Putamen (tissue), 1 donor: ENCODE measurements around the gene NAA38.

ENCODE experiments used
- DNase-seq: peaks from one replicate; pipeline ENCODE4 v3.0.0-alpha.2; 2016; ENCODE audit warnings: low spot score

NAA38 gene, protein sequence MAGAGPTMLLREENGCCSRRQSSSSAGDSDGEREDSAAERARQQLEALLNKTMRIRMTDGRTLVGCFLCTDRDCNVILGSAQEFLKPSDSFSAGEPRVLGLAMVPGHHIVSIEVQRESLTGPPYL

GRCh38 chr17:7856811-7857712 is at the start of gene NAA38:
Gene NAA38, minus strand, starts transcription at chr17:7857559. Its CDS starts 96 bp downstream, at chr17:7857463.
- peak; percentile 99 for DNase-seq

DNA sequence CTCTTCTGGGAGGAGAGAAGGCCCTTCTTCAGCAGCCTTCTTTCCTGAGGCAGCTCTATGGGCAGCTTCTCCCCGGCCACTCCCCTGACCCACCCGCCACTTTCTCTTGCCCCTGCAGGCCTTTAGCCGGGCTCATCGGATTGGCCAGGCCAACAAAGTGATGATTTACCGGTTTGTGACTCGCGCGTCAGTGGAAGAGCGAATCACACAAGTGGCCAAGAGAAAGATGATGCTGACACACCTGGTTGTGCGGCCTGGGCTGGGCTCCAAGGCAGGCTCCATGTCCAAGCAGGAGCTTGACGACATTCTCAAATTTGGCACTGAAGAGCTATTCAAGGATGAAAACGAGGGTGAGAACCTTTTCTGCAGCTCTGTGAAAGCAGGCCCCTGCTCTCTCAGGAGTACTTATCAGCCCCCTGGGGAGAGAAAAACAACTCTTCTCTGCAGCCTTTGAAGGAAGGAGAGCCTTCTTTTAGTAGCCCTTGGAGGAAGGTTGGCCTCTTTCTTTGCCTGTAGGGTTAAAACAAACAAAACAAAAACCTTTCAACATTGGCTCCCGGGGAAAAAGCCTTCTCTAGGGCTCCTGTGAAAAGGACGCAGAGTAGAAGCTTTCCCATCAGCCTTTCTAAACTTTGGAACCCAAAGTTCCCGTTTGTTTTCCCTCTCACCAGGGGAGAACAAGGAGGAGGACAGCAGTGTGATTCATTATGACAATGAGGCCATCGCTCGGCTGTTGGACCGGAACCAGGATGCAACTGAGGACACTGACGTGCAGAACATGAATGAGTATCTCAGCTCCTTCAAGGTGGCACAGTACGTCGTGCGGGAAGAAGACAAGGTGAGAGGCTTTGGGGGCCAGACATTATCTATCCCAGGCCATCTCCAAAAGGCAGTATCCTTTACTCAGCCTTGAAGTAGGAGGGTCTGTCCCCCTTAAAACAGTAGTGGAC is 46.1 kb upstream of the NAA38 start:
- DNase-seq, result no peak

DNA sequence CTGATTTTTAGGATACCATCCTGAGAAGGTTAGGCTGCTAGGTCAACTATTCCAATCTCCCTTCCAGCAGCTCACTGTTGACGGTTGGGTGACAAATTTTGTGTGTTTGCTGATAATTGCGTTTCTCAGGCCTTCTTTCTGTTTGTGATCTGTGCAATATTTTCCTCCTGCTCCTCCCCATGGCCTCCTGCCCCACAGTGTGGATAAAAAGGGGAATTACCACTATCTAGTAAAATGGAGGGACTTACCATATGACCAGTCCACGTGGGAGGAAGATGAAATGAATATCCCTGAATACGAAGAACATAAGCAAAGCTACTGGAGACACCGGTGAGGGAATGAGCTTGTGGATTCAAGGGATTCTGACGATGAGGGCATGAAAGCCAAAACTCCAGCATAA is 40.4 kb upstream of the NAA38 start:
- no peak for DNase-seq

DNA sequence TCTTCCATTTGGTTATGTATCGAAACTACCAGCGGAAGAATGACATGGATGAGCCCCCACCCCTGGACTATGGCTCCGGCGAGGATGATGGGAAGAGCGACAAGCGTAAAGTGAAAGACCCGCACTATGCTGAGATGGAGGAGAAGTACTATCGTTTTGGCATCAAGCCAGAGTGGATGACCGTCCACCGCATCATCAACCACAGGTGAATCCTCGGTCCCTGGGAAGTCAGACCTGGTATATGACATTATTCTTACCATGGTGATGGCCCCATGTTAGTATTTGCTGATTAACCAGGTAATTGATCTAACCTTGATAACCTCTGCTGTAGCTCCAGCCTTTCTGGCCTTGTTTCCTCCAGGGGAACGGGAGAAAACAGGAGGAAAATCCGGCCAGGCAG is 39.7 kb upstream of the NAA38 start:
- no peak for DNase-seq

- DNase-seq, result no peak
These were observed 37.5 kb upstream of the NAA38 start for GRCh38 chr17:7894866-7895265.

GRCh38 chr17:7894226-7894625 is 36.9 kb upstream of the NAA38 start:
- no peak for DNase-seq

- no peak for DNase-seq
These were observed 36.0 kb upstream of the NAA38 start for GRCh38 chr17:7893187-7893880.

DNA sequence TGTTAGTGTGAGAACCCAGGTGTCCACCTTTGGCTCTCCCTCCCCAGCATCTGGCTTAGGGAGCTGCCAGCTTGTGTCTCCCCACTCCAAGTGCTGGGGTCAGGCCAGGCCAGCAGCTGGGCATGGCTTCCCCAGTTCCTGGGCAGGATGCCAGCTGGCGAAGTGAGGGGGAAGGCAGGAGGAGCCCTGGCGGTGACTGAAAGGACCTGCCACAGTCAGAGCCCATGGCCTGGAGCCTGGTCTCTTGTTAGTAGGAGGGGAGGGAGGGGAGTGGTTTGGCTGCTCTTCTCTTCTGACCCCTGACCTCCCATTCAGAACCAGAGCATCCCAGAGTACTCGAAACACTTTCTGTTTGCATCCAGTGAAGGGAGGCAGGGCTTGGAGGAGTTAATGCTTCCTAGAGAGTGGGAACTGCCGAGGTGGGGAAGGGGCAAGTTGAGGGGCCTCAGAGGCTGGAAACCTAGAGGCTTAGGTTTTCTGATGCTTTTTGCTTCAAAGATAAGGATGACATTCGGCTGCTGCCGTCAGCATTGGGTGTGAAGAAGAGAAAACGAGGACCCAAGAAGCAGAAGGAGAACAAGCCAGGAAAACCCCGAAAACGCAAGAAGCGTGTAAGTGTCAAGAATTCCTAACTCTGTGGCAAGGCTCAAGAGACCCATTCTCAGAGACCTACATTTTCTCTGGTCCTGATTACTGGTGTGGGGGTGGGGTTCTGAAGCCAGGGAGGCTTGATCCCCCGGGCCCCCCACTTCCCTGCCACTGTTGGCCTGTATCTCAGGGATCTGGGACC is 32.0 kb upstream of the NAA38 start:
- DNase-seq, result peak; percentile 97

DNA sequence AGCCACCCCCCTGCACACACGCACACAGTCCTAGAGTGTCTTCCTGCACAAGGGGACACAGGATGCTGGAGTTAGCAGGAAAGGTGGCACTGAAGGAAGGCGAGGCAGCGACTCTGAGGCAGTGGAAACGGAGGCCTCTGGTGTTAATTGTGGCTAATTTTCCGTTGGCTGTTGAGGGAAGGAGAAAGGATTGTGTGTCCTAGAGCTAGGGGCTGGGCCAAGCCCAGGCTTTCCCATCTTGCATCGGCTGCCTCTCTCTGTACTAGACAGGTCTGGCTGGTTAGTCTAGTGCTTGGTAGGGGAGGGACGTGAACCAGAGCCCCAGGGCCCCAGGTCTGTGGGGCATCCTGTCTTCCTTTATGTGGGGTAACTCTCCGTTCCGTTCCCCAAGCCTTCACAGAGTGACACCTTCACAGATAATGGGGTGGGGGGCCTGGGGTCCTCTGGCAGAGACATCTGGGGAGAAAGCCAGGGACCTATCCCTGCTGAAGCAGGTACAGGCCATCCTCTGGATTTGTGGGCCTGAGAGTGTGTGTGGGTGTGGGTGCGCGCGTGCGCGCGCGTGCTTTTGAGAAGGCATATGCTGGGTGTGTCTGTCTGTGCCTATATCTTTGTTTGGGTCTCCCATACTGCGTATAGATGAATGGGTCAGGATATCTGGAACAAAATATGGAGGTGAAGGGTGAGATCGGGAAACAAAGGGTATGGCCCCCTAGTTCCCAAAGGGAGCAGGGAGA is 31.0 kb upstream of the NAA38 start, which contains the start of gene CHD3:
Gene CHD3 (plus strand): TSS at position 606 of the 737 bp plus-strand sequence. CDS start 212 bp downstream, outside the sequence.
- DNase-seq, result no peak

DNA sequence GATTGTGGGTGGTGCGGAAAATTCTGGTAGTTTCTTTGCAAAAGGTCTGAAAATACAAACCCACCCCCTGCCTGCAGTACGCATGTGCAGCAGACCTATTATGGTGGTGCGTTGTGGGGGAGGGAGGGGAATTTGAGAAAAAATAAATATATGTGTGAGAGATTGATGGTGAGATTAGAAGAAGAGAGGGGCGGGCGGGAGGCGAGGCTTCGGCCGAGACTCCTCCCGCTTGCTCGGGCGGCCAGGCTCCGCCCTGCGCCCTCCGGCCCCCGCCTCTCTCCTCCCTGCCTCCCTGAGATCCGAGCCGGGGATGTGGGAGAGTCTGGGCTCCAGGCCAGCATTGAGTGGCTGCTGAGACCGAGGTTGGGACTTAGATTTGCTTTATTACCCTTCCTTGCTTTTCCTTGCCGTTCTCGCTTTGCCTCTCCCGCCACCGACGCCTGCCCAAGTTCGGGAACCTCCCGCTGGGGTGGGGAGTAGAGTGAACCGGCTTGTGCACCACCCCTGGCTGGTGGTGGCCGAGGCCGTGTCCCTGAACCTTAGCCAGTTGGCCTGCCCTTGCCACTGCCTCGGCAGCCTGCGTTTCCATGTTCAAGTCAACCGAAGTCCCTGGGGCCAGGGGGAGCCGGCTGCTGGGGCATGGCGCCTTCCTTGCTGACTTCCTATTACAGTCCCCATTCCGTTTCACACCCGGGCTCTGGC is 30.3 kb upstream of the NAA38 start:
- peak; percentile 94 for DNase-seq

DNA sequence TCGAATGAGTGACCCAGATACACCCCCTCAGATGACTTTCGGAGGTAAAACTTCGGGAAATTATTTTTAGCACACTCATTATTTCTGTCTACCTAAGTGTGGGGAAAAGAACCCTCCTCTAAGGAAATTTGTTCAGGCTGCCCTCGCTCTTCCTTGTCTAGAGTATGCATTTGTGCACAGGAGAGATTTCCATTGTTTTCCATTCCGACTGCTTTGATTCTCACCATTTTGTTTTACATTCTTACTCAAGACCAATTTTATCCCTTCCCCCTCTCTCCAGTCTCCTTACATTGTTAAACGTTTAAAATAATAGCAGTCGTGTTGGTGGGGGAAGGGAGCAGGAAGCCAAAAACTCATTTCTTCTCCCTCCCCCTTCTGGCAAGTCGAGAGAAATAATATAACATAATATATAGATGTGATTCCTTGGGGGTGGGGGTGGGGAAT is 29.7 kb upstream of the NAA38 start:
- DNase-seq, result peak; percentile 43

DNA sequence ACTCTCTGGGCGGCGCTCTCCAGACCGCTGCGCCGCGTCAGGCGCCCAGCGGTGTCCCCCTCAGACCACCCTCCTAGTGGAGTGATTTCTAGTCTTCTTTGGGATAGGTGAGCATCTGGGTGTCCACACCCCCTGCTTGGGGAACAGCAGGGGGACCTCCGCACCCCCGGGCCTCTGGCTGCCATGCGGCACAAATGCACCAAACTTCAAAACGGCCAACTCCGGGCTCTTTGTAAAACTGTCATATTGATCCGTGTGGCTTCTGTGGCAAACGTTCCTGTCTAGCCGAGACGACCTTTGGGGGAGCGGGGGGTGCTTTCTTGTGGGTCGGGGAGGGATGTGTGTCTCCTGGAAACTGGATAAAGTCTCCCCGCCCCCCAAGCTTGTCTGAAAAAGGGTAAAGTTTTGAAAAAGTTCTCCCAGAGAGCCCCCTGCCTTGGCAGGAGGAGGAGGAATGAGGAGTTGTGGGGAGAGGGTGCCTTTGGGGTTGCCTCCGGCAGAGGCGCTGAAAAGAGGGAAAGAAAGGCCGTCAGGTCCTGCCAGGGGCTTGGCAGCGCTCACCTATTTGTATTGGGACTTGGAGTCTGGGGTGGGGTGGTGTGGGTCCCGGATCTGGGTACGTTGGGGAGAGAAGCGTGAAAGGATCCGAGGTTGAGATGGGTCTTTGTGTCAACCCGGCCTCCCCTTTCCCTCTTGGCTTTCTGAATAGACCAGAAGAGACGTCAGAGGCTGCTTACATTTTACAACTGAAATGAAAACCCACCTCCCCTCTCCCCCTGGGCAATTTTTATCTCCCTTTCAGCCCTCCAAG is 29.1 kb upstream of the NAA38 start:
- DNase-seq, result no peak

- DNase-seq, result no peak
These were observed 28.2 kb upstream of the NAA38 start for GRCh38 chr17:7885367-7886226.

GRCh38 chr17:7884581-7885366 is 27.4 kb upstream of the NAA38 start:
- DNase-seq, result no peak

DNA sequence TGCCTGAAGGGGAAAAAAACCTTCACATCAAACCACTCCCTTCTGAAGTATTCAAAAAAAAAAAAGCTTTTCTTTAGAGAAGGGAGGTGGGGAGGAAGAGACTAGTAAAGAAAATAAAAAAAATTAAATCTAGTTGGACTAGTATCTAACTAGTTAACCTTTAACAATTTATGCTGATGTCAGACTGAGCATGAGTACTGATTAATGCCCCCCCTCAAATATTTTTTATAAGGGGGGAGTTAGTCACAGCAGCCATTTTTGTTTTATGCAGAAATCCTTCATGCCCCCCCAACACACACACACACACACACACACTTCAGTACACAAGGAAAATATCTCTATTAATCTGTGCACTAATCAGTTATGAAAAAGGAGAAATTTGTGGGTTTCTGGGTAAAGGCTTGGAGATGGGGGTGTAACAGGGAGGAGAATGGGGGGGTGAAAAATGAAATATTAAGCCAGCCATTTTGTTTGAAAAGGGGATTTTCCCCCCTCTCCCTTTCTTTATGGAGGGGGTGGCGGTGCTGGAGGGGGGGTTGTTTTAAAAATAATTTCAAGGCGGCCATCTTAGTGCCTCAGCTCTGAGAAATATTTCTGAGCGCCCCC is 26.5 kb upstream of the NAA38 start:
- DNase-seq, result no peak

DNA sequence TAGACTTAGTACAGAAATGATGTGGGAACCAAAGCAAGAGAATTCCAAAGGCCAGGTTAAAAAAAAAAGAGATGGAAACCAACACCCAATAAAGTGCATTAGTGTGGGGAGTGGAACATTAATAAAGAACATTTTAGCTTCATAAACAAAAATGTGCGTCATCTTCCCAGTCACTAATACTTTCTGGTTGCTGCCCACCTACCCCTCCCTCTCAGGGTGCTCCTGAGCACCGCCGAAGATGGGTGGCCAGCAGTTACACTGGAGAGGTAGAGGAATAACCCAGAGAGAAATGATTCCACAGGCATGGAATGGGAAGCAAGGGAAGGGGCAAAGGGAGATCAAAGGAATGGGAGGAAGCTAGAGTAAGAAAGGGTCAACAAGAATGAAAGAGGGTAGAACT is 25.3 kb upstream of the NAA38 start:
- DNase-seq, result no peak
